ENCODE results near the gene LRRC75A.

Gene LRRC75A

DNA sequence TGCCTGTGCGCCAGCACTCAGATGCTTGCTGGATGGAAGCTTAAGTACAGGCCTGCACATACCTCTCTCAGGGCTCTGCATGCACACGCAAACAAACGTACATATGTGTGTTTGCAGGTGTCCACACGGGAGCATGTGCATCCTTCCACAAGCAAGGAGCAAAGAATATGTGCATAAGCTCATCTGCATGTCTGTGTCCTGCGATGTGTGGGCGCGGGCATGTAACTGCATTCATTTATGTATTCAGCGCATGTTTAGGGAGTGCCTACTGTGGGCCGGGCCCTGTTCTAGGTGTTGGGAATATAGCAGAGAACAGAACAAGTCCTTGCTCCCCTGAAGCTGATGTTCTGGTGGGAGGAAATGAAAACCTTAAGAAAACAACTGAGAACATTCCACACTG, 62.9 kb downstream of the LRRC75A start:
- no peak for DNase-seq
- H4K91ac ChIP-seq (ENCODE audit: low read depth, low read length) = no peak overlapping the region
- no peaks in the 10 kb centered on the region for H3K4me1 ChIP-seq (ENCODE audit: control insufficient read depth in 1 of 2, insufficient read depth in 2 of 2, low read length in 2 of 2)
- H2AFZ ChIP-seq (ENCODE audit: insufficient read depth, low read length, poor library complexity) = no peak overlapping the region
- H4K12ac ChIP-seq (ENCODE audit: low read depth, low read length) = no peak overlapping the region
- H3K23ac ChIP-seq (ENCODE audit: low read length) = no peak overlapping the region
- H3K4me3 ChIP-seq (ENCODE audit: low read depth, low read length) = no peak overlapping the region
- no peak overlapping the region for H3K27ac ChIP-seq (ENCODE audit: low read depth, low read length)
- no peak overlapping the region for H3K14ac ChIP-seq (ENCODE audit: low read length)
- no peak overlapping the region for H3K18ac ChIP-seq (ENCODE audit: low read length)
- H3K79me1 ChIP-seq (ENCODE audit: low read length) = no peaks in the 10 kb centered on the region
- no peak overlapping the region for H4K8ac ChIP-seq (ENCODE audit: low read depth, low read length)
- no CpG with 5 or more reads among the region's 9 CpGs for WGBS (ENCODE audit: extremely low coverage, insufficient coverage, insufficient read length)
- H2AK5ac ChIP-seq (ENCODE audit: low read length) = no peak overlapping the region
- H3K9ac ChIP-seq (ENCODE audit: low read length) = no peak overlapping the region
- no peak overlapping the region for H2BK120ac ChIP-seq (ENCODE audit: insufficient read depth, low read length, poor library complexity)
- H2BK12ac ChIP-seq (ENCODE audit: low read length) = no peak overlapping the region
- no peak overlapping the region for H2BK5ac ChIP-seq (ENCODE audit: low read depth, low read length, poor library complexity)
- no peaks in the 10 kb centered on the region for H3K27me3 ChIP-seq (ENCODE audit: insufficient read depth, low read length)
- no peak overlapping the region for H3K4me2 ChIP-seq (ENCODE audit: low read length)
- no peak overlapping the region for H3K4ac ChIP-seq (ENCODE audit: low read depth, low read length)
- H3K36me3 ChIP-seq (ENCODE audit: control insufficient read depth in 1 of 2, insufficient read depth in 2 of 2, low read length in 2 of 2) = peaks cover 0 to 16% of the 10 kb centered on the region in 2 experiments
- peaks cover 5% of the 10 kb centered on the region for H3K9me3 ChIP-seq (ENCODE audit: insufficient read depth, low read depth, low read length)
- no peaks in the 10 kb centered on the region for H3K79me2 ChIP-seq (ENCODE audit: control insufficient read depth, insufficient read depth, low read length, poor library complexity)

DNA sequence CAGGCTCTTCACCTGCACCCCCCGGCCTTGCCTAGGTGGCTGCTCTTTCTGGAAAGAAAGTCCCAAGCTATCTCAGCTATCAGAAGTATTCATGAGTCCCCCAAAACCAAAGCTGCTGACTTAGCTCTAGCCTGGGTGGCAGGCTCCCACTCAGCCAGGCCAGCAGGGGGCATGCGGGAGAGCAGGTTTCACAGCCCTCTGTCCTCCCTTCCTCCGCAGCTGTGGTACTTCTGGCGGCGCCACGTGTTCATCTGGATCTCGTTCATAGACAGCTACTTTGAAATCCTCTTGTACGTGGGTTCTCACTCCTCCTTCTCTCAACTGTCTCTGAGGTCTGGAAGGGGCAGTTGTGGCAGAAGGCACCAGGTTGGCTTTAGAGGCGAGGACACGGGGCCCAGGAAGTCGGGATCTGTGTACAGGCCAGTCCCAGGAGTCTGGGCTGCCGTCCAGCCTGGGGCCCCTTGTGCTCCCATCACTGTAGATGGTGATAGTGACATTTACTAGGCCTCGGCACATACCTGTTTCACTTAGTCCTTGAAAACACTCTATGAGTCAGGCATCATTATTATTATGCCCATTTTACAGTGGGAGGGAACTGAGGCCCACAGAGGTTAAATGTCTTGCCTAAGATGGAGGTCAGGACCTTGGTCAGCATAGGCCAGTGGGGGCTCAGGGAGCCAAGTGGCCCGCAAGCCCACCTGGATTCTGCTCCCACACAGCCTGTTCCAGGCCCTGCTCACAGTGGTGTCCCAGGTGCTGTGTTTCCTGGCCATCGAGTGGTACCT, 63.7 kb downstream of the LRRC75A start:
- no peak overlapping the region for H2BK120ac ChIP-seq (ENCODE audit: insufficient read depth, low read length, poor library complexity)

DNA sequence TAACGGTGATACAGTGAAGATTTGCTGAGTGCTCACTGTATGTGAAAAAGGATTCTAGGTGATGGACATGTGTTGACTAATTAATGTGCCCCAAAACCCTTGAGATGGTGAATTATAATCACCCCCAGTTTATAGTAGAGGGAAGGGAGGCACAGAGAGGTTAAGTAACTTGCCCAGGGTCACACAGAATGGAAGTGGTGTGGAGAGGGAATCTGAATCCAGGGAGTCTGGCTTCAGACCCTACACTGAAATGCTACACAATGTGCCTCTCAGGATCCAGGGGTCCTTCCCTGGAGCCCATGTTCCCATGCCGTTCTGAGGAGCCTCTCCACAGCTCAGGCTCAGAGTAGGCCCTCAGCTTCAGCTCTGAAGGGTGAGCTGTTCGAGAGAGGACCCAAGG, 65.0 kb downstream of the LRRC75A start:
- no peak overlapping the region for H2AFZ ChIP-seq (ENCODE audit: insufficient read depth, low read length, poor library complexity)
- no peak overlapping the region for H3K4me3 ChIP-seq (ENCODE audit: low read depth, low read length)
- H2AK5ac ChIP-seq (ENCODE audit: low read length) = no peak overlapping the region
- no peak overlapping the region for H4K91ac ChIP-seq (ENCODE audit: low read depth, low read length)
- no peak for DNase-seq
- H4K12ac ChIP-seq (ENCODE audit: low read depth, low read length) = no peak overlapping the region
- no peaks in the 10 kb centered on the region for H3K79me1 ChIP-seq (ENCODE audit: low read length)
- no peak overlapping the region for H2BK12ac ChIP-seq (ENCODE audit: low read length)
- H3K18ac ChIP-seq (ENCODE audit: low read length) = no peak overlapping the region
- H3K36me3 ChIP-seq (ENCODE audit: control insufficient read depth in 1 of 2, insufficient read depth in 2 of 2, low read length in 2 of 2) = peaks cover 0 to 16% of the 10 kb centered on the region in 2 experiments
- H3K4me1 ChIP-seq (ENCODE audit: control insufficient read depth in 1 of 2, insufficient read depth in 2 of 2, low read length in 2 of 2) = peaks cover 0 to 6% of the 10 kb centered on the region in 2 experiments
- H3K4me2 ChIP-seq (ENCODE audit: low read length) = no peak overlapping the region
- peaks cover 5% of the 10 kb centered on the region for H3K9me3 ChIP-seq (ENCODE audit: insufficient read depth, low read depth, low read length)
- H2BK5ac ChIP-seq (ENCODE audit: low read depth, low read length, poor library complexity) = no peak overlapping the region
- H3K27me3 ChIP-seq (ENCODE audit: insufficient read depth, low read length) = no peaks in the 10 kb centered on the region
- H3K79me2 ChIP-seq (ENCODE audit: control insufficient read depth, insufficient read depth, low read length, poor library complexity) = no peaks in the 10 kb centered on the region
- no peak overlapping the region for H4K8ac ChIP-seq (ENCODE audit: low read depth, low read length)
- no peak overlapping the region for H3K9ac ChIP-seq (ENCODE audit: low read length)
- no peak overlapping the region for H3K14ac ChIP-seq (ENCODE audit: low read length)
- H3K23ac ChIP-seq (ENCODE audit: low read length) = no peak overlapping the region
- no peak overlapping the region for H3K4ac ChIP-seq (ENCODE audit: low read depth, low read length)
- H2BK120ac ChIP-seq (ENCODE audit: insufficient read depth, low read length, poor library complexity) = no peak overlapping the region
- WGBS (ENCODE audit: extremely low coverage, insufficient coverage, insufficient read length) = no CpG with 5 or more reads among the region's 3 CpGs
- no peak overlapping the region for H3K27ac ChIP-seq (ENCODE audit: low read depth, low read length)

More for the DNA sequence above, 63.7 kb downstream of the LRRC75A start:
- Histone ChIP-seq H3K79me2 (ENCODE audit: control insufficient read depth, insufficient read depth, low read length, poor library complexity) (no peaks in the 10 kb centered on the region), H2AK5ac (ENCODE audit: low read length) (no peak overlapping the region), H3K4me1 (ENCODE audit: control insufficient read depth in 1 of 2, insufficient read depth in 2 of 2, low read length in 2 of 2) (peaks cover 0 to 1% of the 10 kb centered on the region in 2 experiments), H3K9ac (ENCODE audit: low read length) (no peak overlapping the region), H3K27me3 (ENCODE audit: insufficient read depth, low read length) (no peaks in the 10 kb centered on the region), H4K8ac (ENCODE audit: low read depth, low read length) (peak overlapping the region; percentile 5), H3K4ac (ENCODE audit: low read depth, low read length) (no peak overlapping the region), H3K79me1 (ENCODE audit: low read length) (no peaks in the 10 kb centered on the region), H3K36me3 (ENCODE audit: control insufficient read depth in 1 of 2, insufficient read depth in 2 of 2, low read length in 2 of 2) (peaks cover 0 to 16% of the 10 kb centered on the region in 2 experiments), H4K91ac (ENCODE audit: low read depth, low read length) (no peak overlapping the region), H2BK12ac (ENCODE audit: low read length) (no peak overlapping the region), H2AFZ (ENCODE audit: insufficient read depth, low read length, poor library complexity) (no peak overlapping the region), H2BK5ac (ENCODE audit: low read depth, low read length, poor library complexity) (no peak overlapping the region), H3K14ac (ENCODE audit: low read length) (no peak overlapping the region), H3K9me3 (ENCODE audit: insufficient read depth, low read depth, low read length) (peaks cover 5% of the 10 kb centered on the region), H4K12ac (ENCODE audit: low read depth, low read length) (no peak overlapping the region), H3K4me3 (ENCODE audit: low read depth, low read length) (no peak overlapping the region), H3K4me2 (ENCODE audit: low read length) (no peak overlapping the region), H3K18ac (ENCODE audit: low read length) (no peak overlapping the region), H3K23ac (ENCODE audit: low read length) (no peak overlapping the region), H3K27ac (ENCODE audit: low read depth, low read length) (no peak overlapping the region)
- DNase-seq = peak; percentile 29 to 55
- no CpG with 5 or more reads among the region's 15 CpGs for WGBS (ENCODE audit: extremely low coverage, insufficient coverage, insufficient read length)

DNA sequence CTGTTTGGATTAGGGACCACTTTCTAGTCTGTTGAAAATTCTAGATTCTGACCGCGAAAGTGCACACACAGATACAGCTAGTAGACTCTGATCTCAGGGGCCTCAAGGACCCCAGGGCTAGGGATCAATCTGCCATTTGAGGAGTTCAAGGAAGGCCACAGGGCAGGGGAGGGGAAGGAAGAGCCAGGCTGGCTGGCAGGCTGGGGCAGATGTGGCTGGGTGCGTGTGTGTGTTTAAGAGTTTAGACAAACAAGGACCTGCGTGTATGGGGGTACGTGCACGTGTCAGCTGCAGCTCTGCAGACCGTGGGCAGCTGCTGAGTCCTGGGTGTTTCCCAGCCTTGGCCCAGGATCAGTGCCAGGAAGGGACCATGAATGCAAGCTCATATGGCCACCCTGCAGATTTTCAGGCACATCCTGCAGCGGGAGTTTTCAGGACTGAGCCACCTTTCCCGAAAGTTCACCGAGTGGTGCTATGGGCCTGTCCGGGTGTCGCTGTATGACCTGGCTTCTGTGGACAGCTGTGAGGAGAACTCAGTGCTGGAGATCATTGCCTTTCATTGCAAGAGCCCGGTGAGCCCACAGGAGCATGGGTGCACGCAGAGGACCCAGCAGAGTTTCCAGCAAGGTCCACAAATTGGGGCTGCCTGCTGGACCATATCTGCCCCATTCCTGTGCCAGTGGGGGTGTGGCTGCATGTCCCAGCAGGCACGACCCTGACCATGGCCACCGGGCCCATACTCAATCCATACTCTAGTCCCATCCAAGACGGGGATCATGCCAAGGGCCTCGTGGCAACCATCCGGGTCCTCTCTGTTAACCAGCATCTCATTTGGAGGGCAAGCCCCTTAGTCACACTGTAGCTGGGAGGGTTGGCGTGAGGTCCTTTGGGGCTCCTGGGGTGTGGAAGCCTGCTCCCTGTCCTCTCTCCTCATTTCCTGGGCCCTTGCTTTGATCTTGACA, 66.0 kb downstream of the LRRC75A start:
- Histone ChIP-seq H3K23ac (ENCODE audit: low read length) (no peak overlapping the region), H3K9me3 (ENCODE audit: insufficient read depth, low read depth, low read length) (no peaks in the 10 kb centered on the region), H3K27ac (ENCODE audit: low read depth, low read length) (no peak overlapping the region), H2BK120ac (ENCODE audit: insufficient read depth, low read length, poor library complexity) (no peak overlapping the region), H3K79me1 (ENCODE audit: low read length) (no peaks in the 10 kb centered on the region), H2AK5ac (ENCODE audit: low read length) (no peak overlapping the region), H3K4me2 (ENCODE audit: low read length) (no peak overlapping the region), H3K4me1 (ENCODE audit: control insufficient read depth in 1 of 2, insufficient read depth in 2 of 2, low read length in 2 of 2) (peaks cover 0 to 6% of the 10 kb centered on the region in 2 experiments), H3K9ac (ENCODE audit: low read length) (no peak overlapping the region), H3K79me2 (ENCODE audit: control insufficient read depth, insufficient read depth, low read length, poor library complexity) (no peaks in the 10 kb centered on the region), H2BK12ac (ENCODE audit: low read length) (no peak overlapping the region), H4K8ac (ENCODE audit: low read depth, low read length) (no peak overlapping the region), H3K4ac (ENCODE audit: low read depth, low read length) (no peak overlapping the region), H3K36me3 (ENCODE audit: control insufficient read depth in 1 of 2, insufficient read depth in 2 of 2, low read length in 2 of 2) (peaks cover 0 to 15% of the 10 kb centered on the region in 2 experiments), H4K12ac (ENCODE audit: low read depth, low read length) (no peak overlapping the region), H2BK5ac (ENCODE audit: low read depth, low read length, poor library complexity) (no peak overlapping the region), H3K14ac (ENCODE audit: low read length) (no peak overlapping the region), H3K4me3 (ENCODE audit: low read depth, low read length) (no peak overlapping the region), H3K18ac (ENCODE audit: low read length) (no peak overlapping the region), H2AFZ (ENCODE audit: insufficient read depth, low read length, poor library complexity) (no peak overlapping the region), H3K27me3 (ENCODE audit: insufficient read depth, low read length) (no peaks in the 10 kb centered on the region), H4K91ac (ENCODE audit: low read depth, low read length) (no peak overlapping the region)
- no peak for DNase-seq
- no CpG with 5 or more reads among the region's 20 CpGs for WGBS (ENCODE audit: extremely low coverage, insufficient coverage, insufficient read length)

Measured in trophoblast cell (in vitro differentiated cells and primary cell).